ENCODE measurements around the gene CCNY.

GRCh38 chr10:35465673-35466072 is 129.4 kb downstream of the CCNY start:
- TF ChIP-seq CTCF (IDR thresholded peaks at IDR 0.05) (no peak), POLR2A (IDR thresholded peaks at IDR 0.05) (no peak)

Data from Peyer's patch (tissue), 4 donors.